Activated B cell treated with CpG ODN at 0.5 μM for 24 hours (primary cell): ENCODE measurements around the gene FLNA. TPM values are rescaled to one million over a fixed set of nuclear protein-coding genes. Genes with fewer than 3 reads are reported as not detected.

Source experiments
- ATAC-seq: fragments of 200-7000 bp; cut with Tn5 transposase; one replicate; pipeline ENCODE4 v1.10.0; 2021; ENCODE audit warnings: low read depth, mild to moderate bottlenecking, moderate library complexity
- CTCF ChIA-PET: fragments of 350-600 bp; sonication (Branson Sonifier 250); formaldehyde crosslinking; loops from one replicate; lab custom pipeline; 2021; ENCODE audit warnings: antibody characterized with exemption; lab: Charles Lee
- POLR2A ChIA-PET: fragments of 350-600 bp; sonication (Branson Sonifier 250); formaldehyde crosslinking; loops from one replicate; lab custom pipeline; 2021; ENCODE audit warnings: antibody characterized with exemption; lab: Charles Lee
- DNase-seq: peaks from one replicate; pipeline ENCODE4 v3.0.0; 2022
- H3K27ac Mint-ChIP-seq: one replicate; pipeline ENCODE4 v1.8.0; 2020; ENCODE audit warnings: mixed read lengths
- H3K27me3 Mint-ChIP-seq: one replicate; pipeline ENCODE4 v1.8.0; 2021; ENCODE audit warnings: mixed read lengths
- H3K36me3 Mint-ChIP-seq: one replicate; pipeline ENCODE4 v1.8.0; 2021; ENCODE audit warnings: low read depth, mixed read lengths
- H3K4me1 Mint-ChIP-seq: one replicate; pipeline ENCODE4 v1.8.0; 2021; ENCODE audit warnings: mixed read lengths
- H3K4me3 Mint-ChIP-seq: one replicate; pipeline ENCODE4 v1.8.0; 2020; ENCODE audit warnings: mild to moderate bottlenecking, mixed read lengths
- H3K9me3 Mint-ChIP-seq: one replicate; pipeline ENCODE4 v1.8.0; 2020; ENCODE audit warnings: mixed read lengths
- CTCF ChIP-seq: fragments of 200-600 bp; IDR thresholded peaks from one replicate; pipeline ENCODE4 v1.8.0; 2022; ENCODE audit warnings: antibody characterized with exemption, mild to moderate bottlenecking
- intact Hi-C: fragments of 100-400 bp; cut with micrococcal nuclease; formaldehyde crosslinking; loops from one replicate; pipeline ENCODE4 v1.15.1; 2024
- total RNA-seq: library from RNA; stranded (reverse); gene quantifications from 2 replicates; pipeline ENCODE4 v1.2.3, GENCODE V29; 2022

FLNA gene
- total RNA-seq, 1 donor from 2014 or later: 679 TPM

- Mint-ChIP-seq H3K36me3 (peaks cover 55% of the 10 kb centered on the region), H3K9me3 (no peaks in the 10 kb centered on the region), H3K27ac (no peak overlapping the region), H3K4me3 (no peak overlapping the region), H3K4me1 (peaks cover 10% of the 10 kb centered on the region), H3K27me3 (no peaks in the 10 kb centered on the region)
- ChIA-PET POLR2A (no interaction called here), CTCF (no interaction called here)
- ATAC-seq: no peak
- no peak for DNase-seq
- TF ChIP-seq CTCF: no peak
- intact Hi-C loops: no loop called here
Observed at GRCh38 chrX:154356596-154356995, 17.8 kb downstream of the FLNA start.

- Mint-ChIP-seq H3K27ac (no peak overlapping the region), H3K4me3 (no peak overlapping the region), H3K36me3 (peaks cover 54% of the 10 kb centered on the region), H3K27me3 (no peaks in the 10 kb centered on the region), H3K9me3 (no peaks in the 10 kb centered on the region), H3K4me1 (peaks cover 18% of the 10 kb centered on the region)
- ChIA-PET CTCF (no interaction called here), POLR2A (no interaction called here)
- DNase-seq (no peak), ATAC-seq (no peak)
- TF ChIP-seq CTCF: no peak
- intact Hi-C loops: no loop called here
Observed at GRCh38 chrX:154355776-154356140, 18.7 kb downstream of the FLNA start.

- no peak for ATAC-seq
- Mint-ChIP-seq H3K4me3 (no peak overlapping the region), H3K27ac (no peak overlapping the region), H3K9me3 (no peaks in the 10 kb centered on the region), H3K36me3 (peaks cover 55% of the 10 kb centered on the region), H3K27me3 (no peaks in the 10 kb centered on the region), H3K4me1 (peaks cover 22% of the 10 kb centered on the region)
- POLR2A ChIA-PET: no interaction called here
- intact Hi-C loops: no loop called here
- no peak for TF ChIP-seq CTCF
- CTCF ChIA-PET: no interaction called here
- DNase-seq: no peak
Observed at GRCh38 chrX:154355094-154355775, 19.2 kb downstream of the FLNA start.

- TF ChIP-seq CTCF: no peak
- Mint-ChIP-seq H3K9me3 (no peaks in the 10 kb centered on the region), H3K36me3 (peaks cover 58% of the 10 kb centered on the region), H3K4me1 (peaks cover 28% of the 10 kb centered on the region), H3K4me3 (no peak overlapping the region), H3K27ac (no peak overlapping the region), H3K27me3 (no peaks in the 10 kb centered on the region)
- CTCF ChIA-PET: no interaction called here
- DNase-seq (no peak), ATAC-seq (no peak)
- POLR2A ChIA-PET: interaction anchor here (0.7 kb wide), 1 partner anchor 19 kb away, joined by 4 read pairs; no protein-coding TSS in a partner anchor
- intact Hi-C loops: no loop called here
Observed at GRCh38 chrX:154354516-154354915, 19.9 kb downstream of the FLNA start.

GRCh38 chrX:154354013-154354412 is 20.4 kb downstream of the FLNA start:
- DNase-seq: no peak
- ATAC-seq: no peak
- no peak for TF ChIP-seq CTCF
- intact Hi-C loops: no loop called here
- Mint-ChIP-seq H3K4me1 (peaks cover 31% of the 10 kb centered on the region), H3K36me3 (peaks cover 57% of the 10 kb centered on the region), H3K27me3 (no peaks in the 10 kb centered on the region), H3K4me3 (no peak overlapping the region), H3K9me3 (no peaks in the 10 kb centered on the region), H3K27ac (no peak overlapping the region)
- ChIA-PET POLR2A (interaction anchor here (0.5 to 1.0 kb wide), 2 partner anchors 11 to 52 kb away, joined by 3 to 6 read pairs; no protein-coding TSS in a partner anchor), CTCF (no interaction called here)
